ENCODE data around the gene VCL.

DNA sequence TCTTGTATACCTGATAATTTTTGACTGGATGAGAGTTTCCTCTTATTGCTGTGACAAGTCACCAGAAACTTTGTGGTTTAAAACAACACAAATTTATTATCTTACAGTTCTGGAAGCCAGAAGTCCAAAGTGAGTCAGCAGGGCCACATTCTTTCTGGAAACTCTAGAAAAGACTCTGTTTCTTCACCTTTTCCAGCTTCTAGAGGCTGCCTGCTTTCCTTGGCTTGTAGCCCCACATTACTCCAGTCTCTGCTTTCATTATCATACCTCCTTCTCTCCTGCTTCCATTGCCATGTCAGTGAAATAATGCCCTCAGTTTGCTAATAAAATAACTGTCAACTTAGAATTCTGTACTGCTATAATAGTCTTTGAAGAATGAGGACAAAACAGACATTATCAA lies 65.3 kb downstream of the VCL start:
- TF ChIP-seq SP1 (IDR thresholded peaks at IDR 0.05) (no peak), EGR1 (IDR thresholded peaks at IDR 0.05; ENCODE audit: low read depth in 2 of 2) (no peak)
- TF ChIP-seq, protein P1, sequence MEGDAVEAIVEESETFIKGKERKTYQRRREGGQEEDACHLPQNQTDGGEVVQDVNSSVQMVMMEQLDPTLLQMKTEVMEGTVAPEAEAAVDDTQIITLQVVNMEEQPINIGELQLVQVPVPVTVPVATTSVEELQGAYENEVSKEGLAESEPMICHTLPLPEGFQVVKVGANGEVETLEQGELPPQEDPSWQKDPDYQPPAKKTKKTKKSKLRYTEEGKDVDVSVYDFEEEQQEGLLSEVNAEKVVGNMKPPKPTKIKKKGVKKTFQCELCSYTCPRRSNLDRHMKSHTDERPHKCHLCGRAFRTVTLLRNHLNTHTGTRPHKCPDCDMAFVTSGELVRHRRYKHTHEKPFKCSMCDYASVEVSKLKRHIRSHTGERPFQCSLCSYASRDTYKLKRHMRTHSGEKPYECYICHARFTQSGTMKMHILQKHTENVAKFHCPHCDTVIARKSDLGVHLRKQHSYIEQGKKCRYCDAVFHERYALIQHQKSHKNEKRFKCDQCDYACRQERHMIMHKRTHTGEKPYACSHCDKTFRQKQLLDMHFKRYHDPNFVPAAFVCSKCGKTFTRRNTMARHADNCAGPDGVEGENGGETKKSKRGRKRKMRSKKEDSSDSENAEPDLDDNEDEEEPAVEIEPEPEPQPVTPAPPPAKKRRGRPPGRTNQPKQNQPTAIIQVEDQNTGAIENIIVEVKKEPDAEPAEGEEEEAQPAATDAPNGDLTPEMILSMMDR (IDR thresholded peaks at IDR 0.05; ENCODE audit: low read depth, low read length, missing input control) = no peak
- TF ChIP-seq, protein P2, sequence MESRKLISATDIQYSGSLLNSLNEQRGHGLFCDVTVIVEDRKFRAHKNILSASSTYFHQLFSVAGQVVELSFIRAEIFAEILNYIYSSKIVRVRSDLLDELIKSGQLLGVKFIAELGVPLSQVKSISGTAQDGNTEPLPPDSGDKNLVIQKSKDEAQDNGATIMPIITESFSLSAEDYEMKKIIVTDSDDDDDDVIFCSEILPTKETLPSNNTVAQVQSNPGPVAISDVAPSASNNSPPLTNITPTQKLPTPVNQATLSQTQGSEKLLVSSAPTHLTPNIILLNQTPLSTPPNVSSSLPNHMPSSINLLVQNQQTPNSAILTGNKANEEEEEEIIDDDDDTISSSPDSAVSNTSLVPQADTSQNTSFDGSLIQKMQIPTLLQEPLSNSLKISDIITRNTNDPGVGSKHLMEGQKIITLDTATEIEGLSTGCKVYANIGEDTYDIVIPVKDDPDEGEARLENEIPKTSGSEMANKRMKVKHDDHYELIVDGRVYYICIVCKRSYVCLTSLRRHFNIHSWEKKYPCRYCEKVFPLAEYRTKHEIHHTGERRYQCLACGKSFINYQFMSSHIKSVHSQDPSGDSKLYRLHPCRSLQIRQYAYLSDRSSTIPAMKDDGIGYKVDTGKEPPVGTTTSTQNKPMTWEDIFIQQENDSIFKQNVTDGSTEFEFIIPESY (IDR thresholded peaks at IDR 0.05) = no peak
- TF ChIP-seq, protein P3, sequence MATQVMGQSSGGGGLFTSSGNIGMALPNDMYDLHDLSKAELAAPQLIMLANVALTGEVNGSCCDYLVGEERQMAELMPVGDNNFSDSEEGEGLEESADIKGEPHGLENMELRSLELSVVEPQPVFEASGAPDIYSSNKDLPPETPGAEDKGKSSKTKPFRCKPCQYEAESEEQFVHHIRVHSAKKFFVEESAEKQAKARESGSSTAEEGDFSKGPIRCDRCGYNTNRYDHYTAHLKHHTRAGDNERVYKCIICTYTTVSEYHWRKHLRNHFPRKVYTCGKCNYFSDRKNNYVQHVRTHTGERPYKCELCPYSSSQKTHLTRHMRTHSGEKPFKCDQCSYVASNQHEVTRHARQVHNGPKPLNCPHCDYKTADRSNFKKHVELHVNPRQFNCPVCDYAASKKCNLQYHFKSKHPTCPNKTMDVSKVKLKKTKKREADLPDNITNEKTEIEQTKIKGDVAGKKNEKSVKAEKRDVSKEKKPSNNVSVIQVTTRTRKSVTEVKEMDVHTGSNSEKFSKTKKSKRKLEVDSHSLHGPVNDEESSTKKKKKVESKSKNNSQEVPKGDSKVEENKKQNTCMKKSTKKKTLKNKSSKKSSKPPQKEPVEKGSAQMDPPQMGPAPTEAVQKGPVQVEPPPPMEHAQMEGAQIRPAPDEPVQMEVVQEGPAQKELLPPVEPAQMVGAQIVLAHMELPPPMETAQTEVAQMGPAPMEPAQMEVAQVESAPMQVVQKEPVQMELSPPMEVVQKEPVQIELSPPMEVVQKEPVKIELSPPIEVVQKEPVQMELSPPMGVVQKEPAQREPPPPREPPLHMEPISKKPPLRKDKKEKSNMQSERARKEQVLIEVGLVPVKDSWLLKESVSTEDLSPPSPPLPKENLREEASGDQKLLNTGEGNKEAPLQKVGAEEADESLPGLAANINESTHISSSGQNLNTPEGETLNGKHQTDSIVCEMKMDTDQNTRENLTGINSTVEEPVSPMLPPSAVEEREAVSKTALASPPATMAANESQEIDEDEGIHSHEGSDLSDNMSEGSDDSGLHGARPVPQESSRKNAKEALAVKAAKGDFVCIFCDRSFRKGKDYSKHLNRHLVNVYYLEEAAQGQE (IDR thresholded peaks at IDR 0.05) = no peak
